H7 (cell line): ENCODE data around the gene RAD51B. TPM values are rescaled to one million over a fixed set of nuclear protein-coding genes. Genes with fewer than 3 reads are reported as not detected.

Experiments
- DNase-seq: peaks from one replicate; pipeline ENCODE4 v3.0.0; 2012
- H3K27me3 ChIP-seq: 2 replicates; pipeline ENCODE4 v1.6.0; 2011; ENCODE audit warnings: mild to moderate bottlenecking, low read length; ENCODE audit not compliant: control insufficient read depth, insufficient read depth
- H3K36me3 ChIP-seq: replicated peaks from 2 replicates; pipeline ENCODE4 v1.5.1; 2011; ENCODE audit warnings: low read length; ENCODE audit not compliant: control insufficient read depth, insufficient read depth
- H3K4me3 ChIP-seq: 2 replicates; pipeline ENCODE4 v1.5.1; 2011; ENCODE audit warnings: low read depth, mild to moderate bottlenecking, control low read depth, low read length, moderate library complexity; ENCODE audit not compliant: insufficient read depth
- total RNA-seq: library from RNA; depleted of rRNA; stranded (reverse); fragments of >200 nt; shearing (Covaris generic); gene quantifications from 2 replicates; pipeline ENCODE4 v1.2.3, GENCODE V29; 2014

The RAD51B gene
- total RNA-seq, 1 experiment from 2014 or later: 9.6 TPM

- Histone ChIP-seq H3K36me3 (no peaks in the 10 kb centered on the region), H3K4me3 (no peak overlapping the region), H3K27me3 (no peaks in the 10 kb centered on the region)
- DNase-seq: no peak
These were observed 824.1 kb downstream of the RAD51B start for GRCh38 chr14:68643673-68644072.

GRCh38 chr14:68644101-68644500, 824.5 kb downstream of the RAD51B start:
- H3K4me3 ChIP-seq: no peak overlapping the region
- no peaks in the 10 kb centered on the region for H3K27me3 ChIP-seq
- no peak for DNase-seq
- H3K36me3 ChIP-seq: no peaks in the 10 kb centered on the region

GRCh38 chr14:68645371-68645770, 825.8 kb downstream of the RAD51B start:
- Histone ChIP-seq H3K36me3 (no peaks in the 10 kb centered on the region), H3K27me3 (no peaks in the 10 kb centered on the region), H3K4me3 (no peak overlapping the region)
- DNase-seq: no peak

GRCh38 chr14:68649476-68650189, 830.1 kb downstream of the RAD51B start:
- Histone ChIP-seq H3K36me3 (no peaks in the 10 kb centered on the region), H3K27me3 (no peaks in the 10 kb centered on the region), H3K4me3 (no peak overlapping the region)
- no peak for DNase-seq

- Histone ChIP-seq H3K27me3 (no peaks in the 10 kb centered on the region), H3K4me3 (no peak overlapping the region), H3K36me3 (no peaks in the 10 kb centered on the region)
- no peak for DNase-seq
These were observed 830.9 kb downstream of the RAD51B start for GRCh38 chr14:68650404-68650994.

- H3K36me3 ChIP-seq: no peaks in the 10 kb centered on the region
- H3K4me3 ChIP-seq: no peak overlapping the region
- H3K27me3 ChIP-seq: no peaks in the 10 kb centered on the region
- DNase-seq: no peak
These were observed 831.5 kb downstream of the RAD51B start for GRCh38 chr14:68651075-68651474.

GRCh38 chr14:68651652-68652432, 832.3 kb downstream of the RAD51B start:
- H3K36me3 ChIP-seq: no peaks in the 10 kb centered on the region
- no peak for DNase-seq
- H3K4me3 ChIP-seq: no peak overlapping the region
- H3K27me3 ChIP-seq: no peaks in the 10 kb centered on the region

- Histone ChIP-seq H3K4me3 (no peak overlapping the region), H3K36me3 (no peaks in the 10 kb centered on the region), H3K27me3 (no peaks in the 10 kb centered on the region)
- DNase-seq: no peak
These were observed 832.8 kb downstream of the RAD51B start for GRCh38 chr14:68652433-68652690.

GRCh38 chr14:68653108-68653507, 833.5 kb downstream of the RAD51B start:
- DNase-seq: no peak
- no peak overlapping the region for H3K4me3 ChIP-seq
- no peaks in the 10 kb centered on the region for H3K36me3 ChIP-seq
- no peaks in the 10 kb centered on the region for H3K27me3 ChIP-seq

GRCh38 chr14:68653804-68654203, 834.2 kb downstream of the RAD51B start:
- H3K36me3 ChIP-seq: no peaks in the 10 kb centered on the region
- no peak for DNase-seq
- no peak overlapping the region for H3K4me3 ChIP-seq
- no peaks in the 10 kb centered on the region for H3K27me3 ChIP-seq

- no peaks in the 10 kb centered on the region for H3K27me3 ChIP-seq
- no peak for DNase-seq
- no peaks in the 10 kb centered on the region for H3K36me3 ChIP-seq
- no peak overlapping the region for H3K4me3 ChIP-seq
These were observed 834.9 kb downstream of the RAD51B start for GRCh38 chr14:68654471-68654941.

GRCh38 chr14:68655021-68655831, 835.6 kb downstream of the RAD51B start:
- H3K27me3 ChIP-seq: no peaks in the 10 kb centered on the region
- H3K4me3 ChIP-seq: no peak overlapping the region
- H3K36me3 ChIP-seq: no peaks in the 10 kb centered on the region
- no peak for DNase-seq

- H3K27me3 ChIP-seq: no peaks in the 10 kb centered on the region
- no peak overlapping the region for H3K4me3 ChIP-seq
- H3K36me3 ChIP-seq: no peaks in the 10 kb centered on the region
- DNase-seq: peak; percentile 59
These were observed 836.3 kb downstream of the RAD51B start for GRCh38 chr14:68655911-68656316.

- no peak for DNase-seq
- no peaks in the 10 kb centered on the region for H3K36me3 ChIP-seq
- no peak overlapping the region for H3K4me3 ChIP-seq
- H3K27me3 ChIP-seq: no peaks in the 10 kb centered on the region
These were observed 836.9 kb downstream of the RAD51B start for GRCh38 chr14:68656452-68656851.
